DMS53 treated with DMSO at 0.1 percent for 48 hours (cell line): ENCODE results near the gene HSBP1L1.

Source experiments
- DNase-seq: peaks from one replicate; lab custom pipeline; 2025; ENCODE audit not compliant: unreplicated experiment; lab: John Stamatoyannopoulos, UW

HSBP1L1 gene

DNA sequence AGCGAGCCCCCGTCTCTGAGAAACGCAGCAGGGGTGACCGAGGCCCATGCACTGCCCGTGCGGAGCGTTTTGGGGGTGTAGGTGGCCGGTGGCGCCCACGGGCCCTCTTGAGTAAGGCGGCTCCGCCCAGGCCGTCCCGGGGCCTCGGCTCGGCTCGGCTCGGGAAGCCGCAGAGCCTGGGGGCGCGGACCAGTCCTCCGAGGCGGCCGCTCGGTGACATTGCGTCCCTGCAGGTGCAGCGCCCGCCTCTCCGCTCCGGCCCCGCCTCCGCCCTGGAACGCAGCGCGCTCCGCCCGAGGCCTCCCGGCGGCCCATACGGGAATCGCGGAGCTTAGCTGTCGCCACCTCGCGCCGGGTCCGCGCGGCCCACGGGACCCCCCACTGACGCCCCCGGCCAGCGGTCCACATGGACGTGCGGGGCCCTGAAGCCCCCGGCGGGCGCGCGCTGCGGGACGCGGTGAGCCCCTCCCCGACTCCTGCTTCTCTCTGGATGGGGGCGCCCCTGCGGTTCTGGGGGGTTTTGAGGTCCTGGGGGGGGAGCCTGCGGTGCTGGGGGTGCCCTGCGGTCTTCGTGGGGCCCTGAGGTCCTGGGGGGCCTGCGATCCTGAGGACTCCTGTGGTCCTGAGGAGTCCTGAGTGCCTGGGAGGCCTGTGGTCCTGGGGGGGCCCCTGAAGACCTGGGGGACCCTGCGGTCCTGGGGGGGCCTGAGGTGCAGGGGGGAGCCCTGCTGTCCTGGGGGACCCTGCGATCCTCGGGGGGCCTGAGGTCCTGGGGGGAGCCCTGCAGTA lies at the start of gene HSBP1L1:
TSS of gene HSBP1L1 (plus strand) at position 314 of the 789 bp plus-strand sequence. CDS start at position 407, 93 bp downstream.
- DNase-seq, result peak; percentile 72

DNA sequence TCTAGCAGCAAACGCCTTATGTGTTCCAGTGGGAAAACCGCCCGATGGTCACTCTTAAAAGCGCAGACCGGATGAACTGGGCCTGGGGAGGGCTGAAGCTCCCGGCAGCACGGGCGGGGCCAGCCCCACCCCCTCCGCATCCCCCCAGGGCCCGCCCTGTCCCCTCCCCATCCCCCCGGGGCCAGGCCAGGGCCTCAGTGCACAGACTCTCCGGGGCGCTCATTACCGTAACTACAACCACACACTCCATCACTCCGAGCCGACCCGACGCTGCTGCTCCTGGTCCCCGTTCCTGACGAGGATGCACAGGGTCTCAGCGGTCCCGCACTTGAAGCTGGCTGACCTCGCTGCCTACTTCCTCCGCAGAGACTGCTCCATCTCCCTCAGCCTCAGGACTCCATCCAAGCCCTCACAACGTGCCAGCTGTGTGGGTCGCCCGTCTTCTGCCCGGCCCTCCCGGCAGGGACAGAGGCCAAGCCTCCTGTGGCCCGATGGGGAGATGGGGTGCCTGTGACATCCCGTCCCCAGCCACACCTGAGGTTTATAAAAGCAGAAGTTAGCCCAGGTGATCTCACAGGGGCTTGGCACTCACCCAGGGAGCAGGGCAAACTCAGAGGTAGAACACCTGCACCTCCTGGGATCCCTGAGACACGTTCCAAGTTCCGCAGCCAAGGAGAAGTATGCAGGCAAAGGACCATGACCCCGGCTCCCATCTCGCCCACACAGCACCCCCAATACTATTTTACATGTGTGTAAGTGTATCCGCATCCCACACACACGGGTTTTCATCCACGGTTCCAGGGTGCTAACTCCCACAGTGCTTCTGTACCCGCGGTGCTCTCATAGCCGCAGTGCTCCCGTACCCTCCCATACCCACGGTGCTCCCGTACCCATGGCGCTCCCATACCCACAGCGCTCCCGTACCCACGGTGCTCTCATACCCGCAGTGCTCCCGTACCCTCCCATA lies 49.0 kb upstream of the HSBP1L1 start:
- DNase-seq, result no peak

DNA sequence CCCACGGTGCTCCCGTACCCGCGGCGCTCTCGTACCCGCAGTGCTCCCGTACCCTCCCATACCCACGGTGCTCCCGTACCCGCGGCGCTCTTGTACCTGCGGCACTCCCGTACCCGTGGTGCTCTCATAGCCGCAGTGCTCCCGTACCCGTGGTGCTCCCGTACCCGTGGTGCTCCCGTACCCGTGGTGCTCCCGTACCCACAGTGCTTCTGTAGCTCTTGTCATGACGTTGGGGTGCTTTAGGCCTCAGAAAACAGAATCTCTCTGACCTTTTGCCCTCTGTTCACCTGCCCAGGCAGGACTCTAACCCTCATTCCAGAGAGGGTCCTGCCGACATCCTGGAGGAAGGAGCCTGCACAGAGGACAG lies 48.3 kb upstream of the HSBP1L1 start:
- DNase-seq, result no peak

DNA sequence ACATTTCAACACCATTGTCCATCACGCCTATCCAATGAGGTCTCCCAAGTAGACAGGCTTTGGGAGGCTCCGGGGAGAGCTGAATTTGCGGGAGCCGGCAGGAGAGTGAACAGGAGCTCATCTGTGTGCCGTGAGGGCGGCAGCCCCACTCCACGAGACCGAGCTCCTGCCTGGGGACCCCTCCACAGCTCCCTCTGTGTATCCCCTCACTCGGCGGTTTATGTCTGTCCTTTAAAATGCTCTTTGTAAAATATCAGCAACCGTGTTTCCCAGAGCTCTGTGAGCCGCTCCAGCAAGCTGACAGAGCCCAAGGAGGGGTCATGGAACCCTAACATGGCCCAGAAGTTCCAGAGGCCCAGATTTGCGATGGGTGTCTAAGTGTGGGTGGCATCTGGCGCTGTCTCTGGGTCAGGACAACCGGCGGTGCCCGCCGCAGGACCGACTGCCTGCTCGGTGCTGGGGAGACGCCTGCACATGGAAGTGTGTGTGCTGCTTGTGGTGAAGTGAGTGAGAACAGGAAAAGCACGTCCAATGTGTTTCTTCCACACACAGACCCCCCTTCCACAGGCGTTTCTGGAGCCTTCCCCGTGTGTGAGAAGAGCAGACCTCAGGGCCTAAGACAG lies 47.8 kb upstream of the HSBP1L1 start:
- DNase-seq, result no peak

DNA sequence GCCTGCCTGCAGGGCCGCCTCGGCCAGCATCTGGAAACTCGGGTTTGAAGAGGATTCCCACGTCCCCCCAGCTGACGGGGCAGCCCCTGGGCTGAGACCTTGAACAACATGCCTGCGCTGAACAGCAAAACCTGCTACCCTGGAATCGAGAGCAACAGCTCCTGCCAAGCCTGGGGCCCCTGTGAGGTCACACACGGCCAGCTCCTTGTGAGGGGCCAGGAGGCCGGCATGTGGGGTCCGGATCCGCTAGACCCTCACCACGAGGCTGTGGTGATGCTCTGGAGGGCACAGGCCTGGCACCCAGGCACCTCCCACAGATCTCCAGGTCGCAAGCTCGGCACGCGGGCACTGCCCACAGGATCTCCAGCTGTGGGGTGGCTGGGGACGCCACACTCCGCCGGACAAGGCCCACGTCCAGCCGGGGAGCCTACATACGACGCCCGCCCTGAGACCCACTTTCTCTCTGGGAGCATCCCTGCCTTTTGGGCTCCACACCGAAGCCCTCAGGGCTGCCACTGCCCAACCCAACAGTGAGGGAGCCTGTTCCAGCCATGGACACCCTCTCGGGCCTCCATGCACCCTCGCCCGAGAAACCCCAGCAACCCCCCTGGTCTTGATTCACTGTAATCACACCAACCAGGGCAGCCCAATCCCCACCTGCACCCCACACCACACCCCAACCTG lies 47.1 kb upstream of the HSBP1L1 start:
- no peak for DNase-seq

DNA sequence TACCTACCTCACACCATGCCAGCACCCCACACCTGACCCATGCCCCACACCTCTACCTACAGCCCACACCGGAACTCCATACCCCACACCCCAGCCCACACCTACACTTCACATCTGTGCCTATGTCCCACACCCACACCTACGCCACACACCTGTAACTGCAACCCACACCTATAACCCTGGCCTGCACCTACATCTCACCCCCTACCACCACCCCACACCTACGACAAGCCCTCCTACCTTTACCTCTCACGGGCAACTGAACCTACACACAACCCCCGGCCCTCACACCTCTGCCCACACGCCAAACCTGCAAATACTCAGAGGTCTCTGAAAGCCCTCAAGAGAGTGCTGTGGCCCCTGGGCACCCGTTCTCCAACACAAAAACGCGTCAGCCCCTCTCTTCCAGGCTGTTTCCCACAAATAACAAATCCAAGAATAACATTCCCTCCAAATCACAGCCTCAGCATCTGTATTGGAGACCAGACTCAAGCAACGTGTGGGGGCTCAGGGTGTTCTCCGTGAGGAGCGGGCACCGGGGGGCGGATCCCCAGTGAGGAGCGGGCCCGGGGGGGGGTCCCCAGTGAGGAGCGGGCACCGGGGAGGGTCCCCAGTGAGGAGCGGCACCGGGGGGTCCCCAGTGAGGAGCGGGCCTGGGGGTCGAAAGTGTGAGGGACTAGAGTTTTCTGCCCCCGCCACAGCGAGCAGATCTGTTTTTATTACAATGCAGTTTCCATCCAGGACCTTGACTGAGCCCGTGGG lies 46.4 kb upstream of the HSBP1L1 start:
- no peak for DNase-seq

DNA sequence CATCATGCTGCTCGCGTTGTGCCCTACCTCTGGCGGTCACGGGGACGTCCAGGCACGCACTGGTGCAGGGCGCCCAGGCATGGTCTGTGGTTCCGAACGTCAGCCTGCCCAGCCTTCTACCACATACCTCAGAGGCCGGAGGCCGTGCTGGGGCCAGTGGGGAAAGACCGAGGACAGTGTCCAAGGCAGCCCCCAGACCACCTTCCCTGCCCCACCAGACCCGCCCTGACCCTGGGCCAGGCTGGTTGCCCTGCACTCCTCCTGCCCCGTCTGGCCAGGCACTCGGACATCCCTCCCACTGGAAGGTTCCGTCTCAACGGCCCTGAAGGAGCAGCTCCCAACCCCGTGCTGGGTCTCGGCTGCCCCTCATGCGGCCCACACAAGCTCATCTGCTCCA lies 45.8 kb upstream of the HSBP1L1 start:
- DNase-seq, result no peak

DNA sequence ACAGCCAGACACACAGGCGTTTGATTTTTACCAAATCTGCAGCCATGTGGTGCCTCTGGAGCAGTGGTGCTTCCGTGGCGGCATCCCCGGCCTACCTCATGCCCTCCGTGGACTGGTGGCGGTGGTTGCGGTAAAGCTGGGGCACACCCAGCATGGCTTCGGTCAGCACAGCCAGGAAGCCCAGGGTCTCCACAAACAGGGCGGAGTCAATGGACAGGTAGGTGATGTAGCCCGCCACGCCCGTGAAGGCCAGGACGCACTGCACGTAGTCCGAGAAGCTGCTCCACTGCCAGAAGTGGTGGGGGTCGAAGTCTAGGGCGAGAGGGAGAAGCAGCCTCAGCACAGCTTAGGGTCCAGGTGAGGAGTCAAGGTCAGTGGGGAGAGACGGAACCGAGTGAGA lies 45.4 kb upstream of the HSBP1L1 start:
- no peak for DNase-seq

DNA sequence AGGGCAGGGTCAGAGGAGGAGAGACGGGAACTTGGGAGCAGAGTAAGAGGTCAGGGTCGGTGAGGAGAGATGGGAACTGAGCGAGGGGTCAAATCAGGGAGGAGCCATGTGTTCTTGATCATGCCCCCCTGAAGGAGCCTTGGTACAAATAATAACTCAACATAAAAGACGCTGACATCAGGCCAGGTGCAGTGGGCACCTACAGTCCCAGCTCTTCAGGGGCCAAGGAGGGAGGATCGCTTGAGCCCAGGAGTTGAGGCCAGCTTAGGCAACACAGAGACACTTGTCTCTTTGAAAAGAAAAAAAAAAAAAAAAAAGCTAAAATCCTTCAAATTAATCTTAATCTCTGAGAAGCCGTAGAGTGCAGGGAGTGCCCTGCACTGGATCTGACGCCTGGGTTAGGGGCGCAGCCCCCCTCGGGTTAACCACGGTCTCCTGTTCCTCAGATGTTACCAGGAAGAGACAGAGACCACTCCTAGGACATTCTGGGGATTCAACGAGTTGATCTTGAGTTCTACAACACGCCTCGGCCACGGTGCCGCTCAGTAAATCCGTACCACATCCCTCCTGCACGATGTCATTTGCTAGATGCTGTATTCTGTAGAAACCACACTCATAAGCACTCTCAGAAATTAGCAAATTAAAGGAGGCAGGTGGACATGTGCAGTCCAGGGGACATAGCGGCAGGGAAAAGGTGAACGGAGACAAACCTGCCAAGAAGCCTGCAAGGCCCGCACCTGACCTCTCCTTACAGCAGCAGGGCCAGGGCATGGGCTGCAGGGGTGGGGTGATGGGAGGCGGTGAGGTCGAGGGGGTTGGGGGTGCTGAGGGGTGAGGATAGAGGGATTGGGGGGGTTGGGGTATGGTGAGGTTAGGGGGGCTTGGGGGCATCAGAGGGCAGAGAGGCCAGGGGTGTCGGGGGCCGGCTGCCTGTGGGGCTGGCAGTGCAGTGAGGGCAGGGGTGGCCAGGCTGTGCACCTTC lies 42.2 kb upstream of the HSBP1L1 start:
- no peak for DNase-seq

DNA sequence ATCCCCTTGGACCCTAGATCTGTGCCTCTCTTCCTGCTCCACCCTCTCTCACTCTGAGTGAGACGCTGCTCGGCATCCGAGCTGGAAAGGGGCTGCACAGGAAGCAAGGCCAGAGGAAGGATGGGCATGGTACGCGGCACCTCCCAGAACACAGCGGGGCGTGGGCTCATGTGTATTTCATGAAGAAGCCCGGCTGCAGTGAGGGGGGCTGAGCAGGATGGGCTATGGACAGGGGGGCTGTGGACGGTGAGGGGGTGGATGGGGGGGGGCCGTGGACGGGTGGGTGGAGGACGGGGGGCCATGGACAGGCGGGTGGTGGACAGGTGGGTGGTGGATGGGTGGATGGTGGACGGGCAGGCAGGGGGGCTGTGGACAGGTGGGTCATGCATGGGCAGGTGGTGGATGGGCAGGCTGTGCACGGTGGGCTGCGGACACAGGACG lies 41.5 kb upstream of the HSBP1L1 start:
- DNase-seq, result no peak

DNA sequence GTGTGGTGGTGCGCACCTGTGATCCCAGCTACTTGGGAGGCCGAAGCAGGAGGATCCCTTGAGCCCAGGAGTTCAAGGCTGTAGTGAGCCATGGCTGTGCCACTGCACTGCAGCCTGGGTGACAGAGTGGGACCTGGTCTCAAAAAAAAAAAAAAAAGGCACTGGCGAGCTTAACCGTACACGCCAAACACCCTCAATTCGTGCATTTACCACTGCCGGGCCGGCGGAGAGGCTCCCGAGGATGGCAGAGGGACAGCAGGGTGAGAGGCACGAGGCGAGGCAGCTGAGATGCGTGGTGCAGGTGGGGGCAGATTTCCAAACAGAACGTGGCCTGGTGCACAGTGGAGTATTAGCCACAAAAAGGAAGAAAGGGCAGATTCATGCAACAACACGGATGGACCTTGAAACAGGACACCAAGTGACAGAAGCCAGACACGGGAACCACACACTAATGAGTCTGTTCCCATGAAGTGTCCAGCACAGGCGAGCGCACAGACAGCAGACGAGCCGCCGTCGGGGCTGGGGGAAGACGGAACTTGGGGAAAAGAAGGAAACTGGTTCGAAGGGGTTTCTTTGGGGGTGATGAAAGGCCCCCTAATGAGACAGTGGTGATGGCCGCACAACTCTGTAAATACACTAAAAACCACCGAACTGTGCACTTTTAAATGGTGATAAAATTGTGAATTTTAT lies 40.4 kb upstream of the HSBP1L1 start:
- DNase-seq, result no peak

DNA sequence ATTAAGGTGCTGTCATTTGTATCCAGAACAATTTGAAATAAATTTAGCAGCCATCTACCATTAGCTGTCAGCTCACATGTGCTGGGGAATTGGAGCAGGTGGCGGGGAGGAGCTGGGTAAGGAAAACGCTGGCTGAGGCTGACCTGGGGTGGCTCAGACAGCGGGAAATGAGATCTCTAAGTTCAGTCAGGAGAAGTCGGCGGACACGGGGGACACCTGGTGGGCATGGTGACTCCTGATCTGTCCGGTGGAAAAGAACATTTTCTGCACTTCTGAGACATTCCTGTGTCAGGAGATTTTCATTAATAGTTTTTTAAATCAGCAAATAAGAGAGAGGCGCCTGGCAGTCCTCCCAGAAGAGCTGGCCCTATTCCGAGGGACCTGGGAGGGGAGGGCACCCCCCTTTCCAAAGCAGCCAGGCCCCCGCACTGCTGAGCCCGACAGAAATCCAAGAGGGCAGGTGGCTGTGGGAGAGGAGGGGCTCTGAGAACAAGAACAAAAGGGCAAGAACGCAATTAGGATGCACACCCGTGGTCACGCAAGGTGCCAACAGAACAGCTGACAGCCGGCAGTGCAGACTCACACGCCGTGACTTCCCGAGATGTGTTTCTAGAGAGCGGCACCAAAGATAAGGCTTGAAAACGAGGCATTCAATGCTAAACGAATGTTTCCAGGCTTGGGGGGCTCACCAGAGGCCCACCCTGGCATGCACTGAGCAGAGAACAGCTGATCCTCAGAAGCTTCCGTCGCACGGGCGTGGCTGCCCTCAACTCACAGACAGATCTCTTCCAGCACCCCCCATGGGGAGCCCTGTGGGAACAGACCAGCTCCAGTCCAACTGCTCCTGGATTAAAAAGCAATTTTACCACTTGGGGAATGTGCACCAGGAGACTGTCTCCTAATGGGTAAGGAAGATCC lies 39.4 kb upstream of the HSBP1L1 start:
- DNase-seq, result no peak

DNA sequence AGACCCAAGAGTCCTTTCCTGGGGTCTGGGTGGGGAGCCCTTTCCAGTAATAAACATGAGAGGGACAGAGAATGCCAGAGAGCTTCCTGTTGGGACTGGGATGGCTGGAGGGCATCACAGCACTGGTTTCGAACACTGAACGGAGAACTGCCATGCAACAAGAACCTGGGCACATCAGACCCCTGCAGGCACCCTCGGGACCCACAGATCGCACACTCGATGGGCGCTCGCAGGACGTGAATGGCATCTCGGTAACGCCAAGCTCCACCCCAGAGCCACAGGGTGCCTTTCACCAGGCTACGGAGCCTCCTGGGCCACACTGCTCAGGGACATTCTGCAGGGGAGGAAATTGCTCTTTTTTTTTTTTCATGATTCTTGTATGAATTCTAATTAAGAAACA lies 38.1 kb upstream of the HSBP1L1 start:
- no peak for DNase-seq

DNA sequence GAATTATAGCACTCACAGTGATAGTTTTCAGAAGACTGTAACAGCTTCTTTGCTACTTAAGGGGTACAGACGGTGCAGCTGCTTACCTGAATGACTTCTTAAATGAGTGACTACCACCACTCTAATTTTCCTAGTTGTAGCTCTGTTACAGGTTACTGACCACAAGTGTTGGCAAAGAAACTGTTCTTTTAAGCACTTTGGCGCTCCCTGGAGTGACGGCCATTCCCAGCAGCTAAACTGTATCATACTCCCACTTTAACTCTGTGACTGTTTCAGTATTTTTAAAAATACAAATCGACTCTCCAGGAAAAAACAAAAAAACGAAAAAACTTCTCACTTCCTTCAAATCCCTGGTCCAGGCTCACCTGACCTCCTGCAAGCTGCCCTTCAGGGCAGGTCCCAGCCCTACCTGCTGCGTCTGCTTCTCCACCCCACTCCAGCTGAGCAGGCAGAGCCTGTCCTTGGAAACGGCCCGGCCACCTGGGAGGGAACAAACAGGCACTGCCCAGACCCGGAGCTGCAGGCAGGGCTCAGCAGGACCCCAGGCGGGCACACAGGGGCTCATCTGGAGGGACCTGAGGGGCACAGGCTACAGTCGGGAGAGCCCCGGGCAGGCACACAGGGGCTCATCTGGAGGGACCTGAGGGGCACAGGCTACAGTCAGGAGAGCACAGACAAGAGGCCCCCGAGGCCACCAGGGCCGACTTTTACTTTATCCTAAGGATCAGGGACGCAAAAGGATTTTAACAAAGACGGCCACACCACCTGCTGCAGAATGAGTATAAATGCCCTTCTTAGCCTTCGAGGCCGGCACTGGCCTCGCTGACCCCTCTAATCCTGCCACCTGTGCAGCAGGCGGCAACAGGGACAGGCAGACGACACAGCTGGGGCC lies 37.5 kb upstream of the HSBP1L1 start:
- no peak for DNase-seq

DNA sequence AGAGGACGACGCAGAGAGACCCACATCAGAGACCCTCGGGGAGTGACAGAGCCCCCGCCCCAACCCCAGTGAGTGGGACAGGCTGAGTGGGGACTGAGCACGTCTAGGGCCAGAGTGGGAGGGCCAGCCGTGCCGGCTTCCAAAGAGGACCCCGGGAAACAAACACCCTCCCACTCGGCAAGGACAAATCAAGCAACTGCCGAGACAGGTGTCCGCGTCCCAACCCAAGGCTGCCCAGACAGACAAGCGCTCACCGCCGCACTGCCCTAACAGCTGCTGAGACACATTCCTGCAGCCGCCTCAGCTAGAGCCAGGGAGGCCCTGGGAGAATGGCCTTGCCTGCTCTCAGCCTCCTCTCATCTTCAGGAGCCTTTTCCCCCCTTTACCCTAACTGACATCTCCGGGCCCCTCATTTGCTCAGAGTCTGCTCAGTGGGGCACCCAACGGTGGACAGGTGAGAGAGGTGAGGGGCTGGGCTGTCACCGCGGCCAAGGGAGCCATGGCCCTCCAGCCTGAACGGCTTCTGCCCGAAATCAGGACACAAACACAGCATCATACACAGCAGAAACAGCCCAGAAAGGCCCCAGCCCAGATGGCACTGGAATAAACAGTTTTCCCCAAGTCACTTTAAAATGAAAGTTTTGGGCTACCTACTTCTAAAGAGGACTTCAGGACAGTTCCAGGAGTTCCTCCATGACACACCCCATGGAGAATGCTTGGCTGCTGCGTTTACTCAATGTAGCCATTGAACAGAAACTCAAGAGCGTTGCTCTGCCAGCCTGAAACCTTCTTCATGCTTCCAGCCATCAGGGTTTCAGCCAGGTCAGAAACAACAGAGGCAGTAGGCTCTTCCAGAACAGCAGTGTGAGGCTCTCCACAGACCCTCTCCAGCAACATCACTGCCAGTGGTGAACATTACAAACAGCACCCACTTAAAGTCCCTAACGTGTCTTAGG lies 36.6 kb upstream of the HSBP1L1 start:
- DNase-seq, result no peak
